HG02798 (cell line): Measurements from ENCODE around the gene GRSF1.
"Not testable (repeated sequence)": the region's sequence is repeated elsewhere in the genome, so short reads cannot be mapped to it uniquely, and the experiment has no call there.

Source experiments
- ATAC-seq: cut with Tn5 transposase; IDR thresholded peaks from one replicate; pipeline ENCODE4 v1.9.1; 2021; ENCODE audit warnings: mild to moderate bottlenecking; ENCODE audit not compliant: unreplicated experiment, poor library complexity

Gene GRSF1

DNA sequence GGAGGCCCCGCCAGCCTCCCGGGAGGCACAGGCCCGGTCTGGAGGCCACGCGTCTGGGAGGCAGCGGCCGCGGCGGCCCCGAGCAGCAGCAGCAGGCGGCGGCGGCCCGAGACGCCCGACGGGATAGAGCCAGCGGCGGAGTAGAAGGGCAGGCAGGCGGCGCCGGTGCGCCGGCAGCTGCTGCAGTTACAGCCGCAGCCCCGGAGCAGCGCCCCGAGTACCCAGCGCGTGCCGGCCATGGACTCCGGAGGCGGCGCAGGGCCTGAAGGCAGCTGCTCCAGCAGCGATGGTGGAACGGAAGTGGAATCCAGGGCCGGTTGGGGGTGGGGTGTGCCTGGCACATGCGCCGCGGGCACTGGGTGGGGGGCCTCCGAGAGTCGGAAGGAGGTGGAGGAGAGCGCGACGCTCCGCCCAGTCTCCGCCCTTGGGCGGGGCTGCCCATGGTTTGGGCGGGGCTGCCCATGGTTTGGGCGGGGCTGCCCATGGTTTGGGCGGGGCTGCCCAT, at the start of gene GRSF1:
Gene GRSF1, minus strand, starts transcription at position 302 of the 505 bp plus-strand sequence. Its CDS starts 63 bp downstream, at position 239.
- ATAC-seq, result peak; percentile 75

GRCh38 chr4:70885174-70885573, 45.5 kb upstream of the GRSF1 start:
- no peak for ATAC-seq

- ATAC-seq, result no peak
These were observed 41.0 kb upstream of the GRSF1 start for GRCh38 chr4:70880739-70881138.

DNA sequence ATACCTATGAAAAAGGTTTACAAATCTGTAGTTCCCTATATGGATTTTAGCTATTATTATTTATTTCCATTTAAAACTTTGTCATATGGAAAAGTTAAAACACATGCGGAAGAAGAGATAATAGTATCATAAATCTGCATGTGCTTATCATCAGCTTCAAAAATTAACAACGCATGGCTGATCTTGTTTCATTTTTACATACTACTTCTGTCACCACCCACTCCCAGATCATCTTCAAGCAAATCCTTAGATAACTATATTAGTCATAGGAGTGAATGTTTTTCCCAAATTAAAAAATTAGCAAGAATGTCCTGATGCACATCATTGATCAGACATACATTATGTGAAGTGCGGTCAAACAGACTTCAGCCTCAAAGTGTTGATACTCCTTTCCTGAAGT, 37.9 kb upstream of the GRSF1 start:
- no peak for ATAC-seq

GRCh38 chr4:70874268-70875156, 34.8 kb upstream of the GRSF1 start:
- peak; percentile 80 for ATAC-seq

- ATAC-seq, result no peak
These were observed 33.5 kb upstream of the GRSF1 start for GRCh38 chr4:70873216-70873615.

DNA sequence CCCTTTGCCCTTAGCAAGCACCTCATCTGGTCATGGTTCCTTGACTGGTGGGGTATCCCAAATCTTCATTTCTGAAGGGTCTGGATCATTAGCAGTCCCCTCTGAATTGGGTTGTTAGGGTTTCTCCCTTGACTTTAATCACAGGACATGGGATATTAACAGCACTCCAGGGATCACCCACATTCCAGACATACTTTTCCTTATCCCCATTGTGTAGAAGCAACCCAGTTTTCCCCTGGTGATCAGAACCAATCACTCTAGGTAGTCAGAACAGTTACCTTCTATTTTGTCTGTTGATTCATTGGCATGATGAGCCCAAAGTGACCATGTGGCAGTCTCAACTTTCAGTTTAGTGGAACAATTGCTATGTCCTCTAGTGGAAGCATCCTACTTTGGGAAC, 29.1 kb upstream of the GRSF1 start:
- no peak for ATAC-seq

DNA sequence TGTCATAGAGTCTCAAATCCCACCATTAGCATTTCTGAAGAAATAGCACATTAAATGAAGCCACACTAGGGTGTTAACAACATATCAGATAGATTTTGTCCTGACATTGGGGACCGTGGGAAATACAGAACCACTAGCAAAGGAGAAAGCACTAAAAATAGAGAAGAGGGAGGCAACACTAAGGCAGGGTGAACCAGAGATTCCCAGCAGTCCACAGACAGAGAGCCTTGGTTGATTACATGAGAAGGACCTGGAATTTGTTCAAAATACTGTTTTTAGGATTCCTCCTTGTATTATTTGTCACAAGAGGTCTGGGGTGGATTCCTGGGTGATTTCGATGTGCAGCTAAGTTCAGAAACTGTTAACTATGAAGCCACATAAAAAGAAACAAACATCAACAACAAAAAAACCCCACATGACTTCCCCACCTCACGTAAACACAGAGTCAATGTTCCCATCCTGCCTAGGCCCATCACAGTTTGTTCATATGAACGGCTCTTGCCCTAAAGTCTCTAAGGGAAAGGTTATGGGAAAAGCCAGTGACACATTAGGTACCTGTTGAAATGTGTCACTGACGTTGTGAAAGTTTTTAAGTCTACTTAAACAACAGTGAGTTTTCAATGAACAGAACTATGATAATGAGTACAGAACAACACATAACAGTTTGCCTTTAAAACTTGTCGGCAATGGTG, 23.6 kb upstream of the GRSF1 start:
- peak; percentile 80 for ATAC-seq

DNA sequence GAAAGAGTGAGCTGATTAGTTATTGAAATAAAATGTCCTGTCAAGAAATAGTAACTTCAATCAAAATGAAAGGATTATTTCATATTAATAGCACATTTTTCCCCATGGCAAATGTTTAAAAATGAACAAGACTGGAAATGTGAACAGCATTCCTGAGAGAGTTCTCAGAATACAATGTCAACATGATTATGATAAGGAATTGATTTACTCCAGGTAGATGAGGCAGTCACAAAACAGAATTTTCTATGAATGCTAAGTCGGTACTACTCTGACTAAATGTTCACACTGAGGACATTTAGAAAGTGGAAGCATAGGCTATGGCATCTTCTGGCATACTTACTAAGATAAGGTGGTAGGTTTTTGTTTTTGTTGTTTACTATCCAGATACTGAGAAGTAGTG, 19.4 kb upstream of the GRSF1 start:
- ATAC-seq, result no peak

DNA sequence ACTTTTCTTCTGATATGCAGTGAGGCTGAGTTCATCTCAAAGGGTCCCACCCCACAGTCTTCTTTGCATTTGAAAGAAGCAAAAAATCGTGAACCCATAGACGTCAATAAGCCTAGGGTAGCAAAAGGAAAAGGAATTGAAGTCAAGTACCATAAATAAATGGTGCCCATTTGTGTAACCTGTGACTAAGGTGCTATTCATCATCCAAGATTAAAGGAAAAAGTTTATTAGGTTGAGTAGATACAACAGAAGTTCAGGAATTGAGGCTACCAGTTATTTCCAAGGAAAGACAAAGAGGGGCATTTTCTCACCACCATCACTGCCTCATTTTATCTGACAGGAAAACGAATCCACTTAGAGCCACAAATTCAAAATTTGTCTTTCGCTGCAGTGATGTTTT, 18.8 kb upstream of the GRSF1 start:
- no peak for ATAC-seq

DNA sequence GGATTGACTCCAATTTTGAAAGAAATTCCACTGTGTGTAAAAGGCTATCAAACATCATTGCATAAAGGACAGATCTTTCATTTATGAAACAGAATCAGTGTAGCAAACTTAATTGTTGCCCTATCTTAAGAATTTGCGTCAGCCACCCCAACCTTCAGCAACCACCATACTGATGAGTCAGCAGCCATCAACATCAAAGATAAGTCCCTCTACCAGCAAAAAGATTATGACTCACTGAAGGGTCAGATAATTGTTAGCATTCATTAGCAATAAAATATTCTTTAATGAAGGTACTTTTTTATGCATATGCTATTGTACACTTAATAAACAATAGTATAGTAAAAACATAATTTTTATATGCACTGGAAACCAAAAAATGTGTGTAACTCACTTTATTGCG, 15.8 kb upstream of the GRSF1 start:
- no peak for ATAC-seq

GRCh38 chr4:70849291-70849690, 9.6 kb upstream of the GRSF1 start:
- no peak for ATAC-seq

- no peak for ATAC-seq
These were observed 4.5 kb upstream of the GRSF1 start for GRCh38 chr4:70844180-70844579.

- peak; percentile 33 for ATAC-seq
These were observed 3.2 kb upstream of the GRSF1 start for GRCh38 chr4:70842761-70843435.

GRCh38 chr4:70841951-70842350, 2.3 kb upstream of the GRSF1 start:
- ATAC-seq, result no peak

GRCh38 chr4:70841211-70841610, 1.5 kb upstream of the GRSF1 start:
- ATAC-seq, result no peak

DNA sequence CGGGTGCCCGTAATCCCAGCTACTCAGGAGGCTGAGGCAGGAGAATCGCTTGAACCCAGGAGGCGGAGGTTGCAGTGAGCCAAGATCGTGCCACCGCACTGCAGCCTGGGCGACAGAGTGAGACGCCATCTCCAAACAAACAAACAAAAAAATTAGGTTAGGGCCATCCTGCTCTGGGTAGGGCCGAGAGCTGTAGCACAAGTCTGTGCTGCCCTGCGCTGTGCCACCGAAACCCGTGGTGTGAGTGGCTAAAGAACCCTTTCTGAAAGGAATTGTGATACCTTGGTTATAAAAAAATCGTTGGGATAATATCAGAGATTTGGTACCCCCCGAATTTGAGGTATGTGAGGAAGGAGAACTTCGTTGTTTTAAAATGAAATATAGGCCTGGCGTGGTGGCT, 941 bp upstream of the GRSF1 start:
- not testable (repeated sequence) for ATAC-seq

- ATAC-seq, result not testable (repeated sequence)
These were observed 447 bp upstream of the GRSF1 start for GRCh38 chr4:70840137-70840536.

DNA sequence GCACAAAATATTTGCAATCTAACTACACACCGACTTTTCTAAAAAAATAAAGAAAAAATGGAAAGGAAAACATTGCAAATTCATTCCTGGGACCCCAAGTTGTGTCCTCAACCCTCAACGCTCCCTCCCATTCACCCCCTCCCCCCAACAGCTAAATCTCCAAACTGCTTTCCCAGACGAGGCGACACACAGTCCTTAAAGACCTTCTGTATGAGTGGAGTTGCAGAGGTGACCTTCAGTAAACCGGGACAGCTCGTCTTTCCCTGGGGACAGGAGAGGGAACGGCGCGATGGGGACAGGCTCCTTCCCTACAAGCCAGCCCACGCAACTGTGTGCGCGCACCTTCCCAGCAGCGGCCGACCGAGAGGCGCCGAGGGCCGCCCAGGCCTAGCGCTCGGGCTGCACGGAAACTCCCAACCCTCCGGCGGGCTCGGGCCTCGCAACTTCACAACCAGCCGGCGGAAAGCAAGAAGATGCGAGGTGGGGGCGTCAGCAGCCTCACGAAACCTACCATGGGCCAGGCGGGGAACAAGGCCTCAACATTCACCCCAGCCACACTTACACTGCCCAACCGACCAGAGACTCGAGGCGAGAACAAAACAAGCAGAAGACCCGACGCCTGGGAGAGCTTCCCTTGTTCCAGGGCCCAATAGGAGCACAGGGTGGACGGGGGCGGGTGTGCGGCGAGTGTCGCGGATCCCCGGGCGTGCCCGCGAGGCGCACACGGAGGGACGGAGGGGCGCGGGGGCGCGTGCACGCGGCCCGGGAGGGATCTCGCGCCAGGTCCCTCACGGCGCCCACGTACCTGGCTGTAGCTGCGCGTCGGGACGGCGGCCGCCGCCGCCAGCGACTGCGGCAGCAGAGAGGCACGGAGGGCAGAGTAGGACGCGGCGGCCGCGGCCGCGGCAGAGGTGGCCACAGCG, 763 bp downstream of the GRSF1 start:
- peak; percentile 68 for ATAC-seq

DNA sequence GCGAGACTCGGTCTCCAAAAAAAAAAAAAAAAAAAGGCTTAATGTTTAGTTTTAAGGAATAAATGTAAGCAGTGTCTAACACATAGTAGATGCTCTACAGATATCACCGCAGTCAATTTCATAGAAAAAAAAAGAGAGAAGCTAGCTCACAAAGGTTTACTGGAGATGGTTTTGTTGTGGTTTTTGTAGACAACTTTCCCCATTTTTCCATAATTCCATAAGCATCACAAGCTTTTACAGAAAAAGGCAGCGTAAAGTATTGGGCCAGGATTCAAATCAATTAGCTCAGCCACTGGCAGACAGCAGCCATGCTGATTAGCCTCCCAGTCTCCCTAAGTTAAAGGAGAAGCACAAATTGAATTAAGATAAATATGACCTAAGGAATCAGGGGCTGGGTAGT, 1.5 kb downstream of the GRSF1 start:
- ATAC-seq, result no peak
